Activated T-cell treated with anti-CD3 and anti-CD28 coated beads, Interleukin-2, amount 50 U/mL, for 48 hours (primary cell): ENCODE data around the gene PQBP1.
A peak's percentile ranks its signal among the peaks of the same experiment; 100 is the strongest.

Experiments used
- DNase-seq, 2 experiments: peaks; one replicate each; pipeline ENCODE4 v3.0.0-alpha.2; 2020

Gene PQBP1

GRCh38 chrX:48902135-48902534, 4.4 kb downstream of the PQBP1 start:
- DNase-seq = no peak

GRCh38 chrX:48902776-48903175, 5.0 kb downstream of the PQBP1 start:
- no peak for DNase-seq

GRCh38 chrX:48903290-48903689, 5.6 kb downstream of the PQBP1 start:
- DNase-seq = no peak

- DNase-seq = no peak
Observed at GRCh38 chrX:48904180-48904579, 6.5 kb downstream of the PQBP1 start.

DNA sequence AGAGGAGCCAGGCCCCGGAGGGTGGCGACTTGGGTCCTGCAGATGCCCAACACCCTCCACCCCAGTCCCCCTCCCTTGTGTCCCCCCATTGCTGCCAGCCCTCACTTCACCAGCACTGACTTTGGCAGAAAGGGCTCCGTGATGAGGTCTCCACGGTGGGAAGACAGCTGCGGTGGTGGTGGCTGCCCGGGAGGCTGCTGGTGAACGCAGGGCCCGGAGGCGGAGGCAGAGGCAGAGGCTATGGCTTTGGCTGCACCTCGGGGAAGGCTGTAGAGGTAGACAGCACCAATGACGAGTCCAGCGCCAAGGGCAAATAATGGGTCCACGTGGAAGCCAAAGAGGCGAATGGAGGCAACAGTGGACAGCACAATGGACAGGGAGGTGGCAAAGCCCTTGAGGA, 6.9 kb downstream of the PQBP1 start:
- DNase-seq = no peak

DNA sequence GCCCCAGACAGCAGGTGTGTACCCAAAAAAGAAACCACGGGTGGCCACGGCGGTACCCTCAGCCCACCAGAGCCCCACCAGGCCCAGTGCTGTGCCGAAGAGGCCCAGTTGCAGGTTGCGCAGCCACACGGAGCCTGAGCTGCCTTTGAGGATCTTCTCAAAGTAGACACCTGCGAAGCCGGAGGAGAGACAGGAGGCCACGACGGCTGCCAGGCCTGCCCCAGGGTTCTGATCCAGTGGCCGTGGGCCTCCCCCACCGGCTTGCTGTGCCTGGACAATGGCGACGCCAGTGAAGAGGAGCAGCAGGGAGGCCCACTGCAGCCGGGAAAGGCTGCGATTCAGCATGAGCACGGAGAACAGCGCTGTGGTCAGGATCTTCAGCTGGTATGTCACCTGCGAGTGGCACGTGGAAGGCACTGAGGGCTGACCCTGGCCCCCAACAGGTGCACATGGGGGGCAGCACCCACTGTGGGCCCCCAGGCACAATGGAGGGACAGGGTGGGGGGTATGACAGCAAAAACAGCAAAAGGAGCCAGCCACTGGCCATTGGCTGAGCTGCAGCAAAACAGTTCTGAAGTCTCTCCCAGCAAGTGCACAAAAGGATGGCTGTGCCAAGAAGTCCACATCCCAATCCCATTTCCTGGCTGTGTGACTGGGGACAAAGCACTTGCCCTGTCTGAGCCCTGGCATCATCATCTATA, 7.5 kb downstream of the PQBP1 start:
- no peak for DNase-seq

DNA sequence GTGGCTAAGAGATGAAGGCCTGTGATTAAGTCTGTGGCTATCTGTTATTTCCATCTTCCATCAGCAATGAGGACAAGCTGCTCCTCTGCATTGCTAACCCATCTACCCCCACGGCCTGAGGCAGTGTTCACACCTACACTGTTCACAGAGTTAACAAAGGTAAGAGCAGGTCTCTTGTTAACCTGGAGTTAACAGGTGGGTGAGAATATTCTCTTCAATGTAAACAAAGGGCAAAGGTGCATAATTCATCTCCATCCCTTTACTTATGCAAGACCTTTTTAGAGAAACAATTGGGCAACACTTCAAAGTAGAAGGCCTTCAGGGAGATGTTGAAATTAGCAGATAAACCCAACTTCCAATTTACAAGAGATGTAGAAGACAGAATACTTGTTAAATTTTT, 10.9 kb downstream of the PQBP1 start:
- DNase-seq = no peak

DNA sequence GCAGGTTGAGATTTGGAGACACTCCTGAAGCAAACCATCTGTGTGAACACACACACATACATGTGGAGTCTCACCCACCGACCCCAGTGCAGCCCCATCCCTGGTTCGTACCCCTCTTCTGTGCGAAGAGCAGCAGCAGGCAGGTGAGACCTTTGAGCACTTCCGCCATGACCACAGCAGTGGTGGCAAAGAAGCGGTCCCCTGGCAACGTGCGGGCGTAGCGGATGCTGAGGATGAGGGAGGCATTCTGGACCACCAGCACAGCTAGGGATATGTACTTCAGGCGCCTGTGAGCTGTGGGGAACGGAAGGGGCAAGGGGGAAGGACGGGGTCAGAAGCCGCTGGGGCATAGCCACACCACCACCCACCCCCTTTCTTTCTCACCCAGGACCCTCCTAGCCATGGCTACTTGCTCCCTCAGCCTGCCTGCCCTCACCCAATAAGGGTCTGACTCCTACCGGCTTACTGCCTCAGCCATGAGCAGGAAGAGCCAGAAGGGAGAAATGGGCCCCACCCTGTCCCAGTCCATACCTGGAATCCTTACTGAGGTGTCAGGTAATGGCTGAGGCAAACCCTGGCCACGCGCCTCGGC, 12.1 kb downstream of the PQBP1 start:
- no peak for DNase-seq

DNA sequence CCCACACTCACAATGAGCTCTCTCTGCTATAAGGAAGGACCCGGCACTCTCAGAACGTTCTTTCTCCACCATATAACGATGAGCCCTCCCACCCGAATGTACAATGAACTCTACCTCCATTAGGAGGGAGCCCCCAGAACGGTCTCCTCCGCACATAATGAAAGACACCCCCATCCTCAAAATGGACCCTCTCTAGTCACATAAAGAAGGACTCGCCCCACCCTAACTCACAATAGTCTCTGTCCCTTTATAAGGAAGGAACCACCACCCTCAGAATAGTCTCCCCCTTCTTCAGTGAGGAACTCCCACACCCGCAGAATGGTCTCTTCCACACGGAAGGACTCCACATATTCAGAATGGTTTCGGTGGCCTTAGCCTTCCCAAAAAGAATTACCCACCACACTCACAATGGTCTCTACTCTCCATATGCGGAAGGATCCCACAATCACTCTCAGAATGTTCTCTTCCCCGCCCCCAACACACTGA, 13.2 kb downstream of the PQBP1 start:
- DNase-seq = no peak

DNA sequence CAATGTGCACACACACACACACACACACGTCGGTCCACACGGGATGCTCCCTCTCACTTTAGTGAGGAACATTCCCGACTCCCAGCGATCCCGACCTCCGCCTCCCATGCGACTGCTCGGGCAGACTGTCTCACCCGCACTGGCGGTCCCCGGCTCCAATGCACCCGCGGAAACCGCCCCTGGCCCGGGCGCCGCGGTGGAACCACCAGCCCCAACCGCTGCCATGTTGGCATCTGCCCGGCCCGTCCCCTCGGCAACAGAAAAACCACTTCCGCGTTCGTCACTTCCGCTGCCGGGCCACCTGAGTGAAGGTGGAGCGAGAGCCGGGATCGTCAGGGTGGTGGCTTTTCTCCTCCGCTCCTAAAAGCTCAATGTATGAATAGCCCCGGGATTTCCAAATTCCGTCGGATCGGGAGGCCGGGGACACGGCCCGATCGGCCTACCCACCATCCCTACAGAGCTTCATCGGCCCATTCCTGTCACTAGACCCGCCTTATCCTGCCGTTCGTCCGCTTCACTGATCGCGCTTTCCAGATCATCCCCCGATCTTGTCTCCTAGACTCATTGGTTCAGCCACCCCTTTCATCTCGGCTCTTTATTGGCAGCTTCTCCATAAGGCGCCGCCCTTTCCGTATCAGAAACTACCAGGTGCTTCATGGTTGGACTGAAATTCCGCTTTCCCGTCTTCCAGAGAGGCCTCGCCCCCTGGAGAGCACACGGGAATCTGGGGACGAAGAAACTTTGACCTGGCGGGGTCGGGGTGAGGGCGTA, 13.9 kb downstream of the PQBP1 start, which contains the start of gene SLC35A2:
TSS of gene SLC35A2 (minus strand) at position 235 of the 771 bp plus-strand sequence. CDS start at position 225, 10 bp downstream.
- peak; percentile 92 for DNase-seq

- no peak for DNase-seq
Observed at GRCh38 chrX:48913605-48914366, 16.1 kb downstream of the PQBP1 start.

DNA sequence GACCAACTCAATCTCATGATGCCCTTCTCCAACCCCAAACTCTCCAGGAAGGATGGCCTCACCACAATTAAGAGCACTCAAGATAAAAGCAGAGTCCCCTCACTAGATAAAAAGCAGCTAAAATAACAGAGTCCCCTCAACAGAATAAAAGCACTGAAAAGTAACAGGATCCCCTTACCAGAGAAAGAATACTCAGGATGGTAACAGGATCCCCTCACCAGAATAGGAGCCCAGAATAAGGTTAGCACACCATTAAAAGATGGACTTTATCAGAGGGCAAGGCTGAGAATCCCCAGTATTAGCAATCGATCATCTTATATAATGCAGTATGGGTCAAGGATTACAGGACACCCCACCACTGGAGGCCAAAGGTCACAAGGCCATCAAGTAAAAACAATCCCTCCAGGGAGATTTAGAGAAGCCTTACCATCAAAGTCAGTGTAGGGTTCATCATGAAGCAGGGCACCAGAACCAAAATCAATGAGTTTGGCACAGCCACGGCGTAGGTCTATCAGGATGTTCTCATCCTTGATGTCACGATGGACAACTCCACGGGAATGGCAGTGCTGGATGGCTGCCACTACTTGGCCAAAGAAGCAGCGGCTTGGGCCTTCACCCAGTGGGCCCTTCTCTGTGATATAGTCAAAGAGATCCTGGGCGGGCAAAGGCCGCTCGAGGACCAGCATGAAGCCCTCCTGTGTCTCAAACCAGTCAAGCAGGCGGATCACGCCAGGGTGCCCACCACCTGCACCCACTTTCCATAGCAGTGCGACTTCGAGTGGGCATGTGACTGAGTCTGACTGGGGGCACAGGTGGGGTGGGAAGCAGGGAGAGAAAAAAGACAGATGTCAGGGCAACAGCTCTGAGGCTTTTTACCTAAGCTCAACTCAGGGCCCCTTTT, 17.1 kb downstream of the PQBP1 start:
- no peak for DNase-seq

DNA sequence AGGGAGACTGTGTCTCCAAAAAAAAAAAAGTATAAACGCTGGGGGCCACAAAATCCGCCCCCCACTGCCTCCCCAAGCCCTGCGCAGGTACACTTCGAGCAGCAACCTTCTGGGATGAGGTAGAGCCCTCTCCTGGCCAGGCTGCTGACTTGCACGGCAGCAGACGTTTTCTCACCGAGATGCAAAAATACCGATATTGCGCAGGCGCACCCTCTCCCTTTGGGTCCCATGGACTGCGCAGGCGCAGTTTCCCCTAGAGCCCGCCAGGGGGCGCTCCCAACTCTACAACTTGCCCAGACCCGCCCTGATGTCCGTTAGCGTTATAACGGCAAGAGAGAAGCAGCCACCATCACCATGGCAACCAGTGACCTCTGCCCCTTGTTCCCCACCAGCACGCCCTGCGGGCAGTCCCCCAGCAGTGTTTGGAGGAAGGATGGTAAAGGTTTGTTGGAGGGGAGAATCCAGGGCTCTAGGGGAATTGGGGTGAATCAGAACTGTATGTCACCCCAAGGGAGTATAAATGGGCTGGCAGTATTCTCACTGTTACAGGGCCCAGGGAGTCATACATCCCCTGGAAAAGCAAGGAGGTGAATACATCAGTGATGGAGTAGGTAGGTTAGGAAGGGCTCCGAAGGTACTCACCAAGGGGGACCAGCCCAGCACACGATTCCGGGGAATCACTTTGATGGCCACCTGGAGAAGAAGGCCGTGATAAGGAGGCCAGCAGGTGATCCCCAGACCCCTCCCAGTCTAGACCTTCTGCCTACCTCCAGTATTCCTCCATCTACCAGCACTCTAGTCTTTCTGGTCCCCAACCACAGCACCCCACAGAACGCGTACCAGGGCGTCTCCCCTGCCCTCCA, 19.6 kb downstream of the PQBP1 start:
- peak; percentile 93 to 94 for DNase-seq

DNA sequence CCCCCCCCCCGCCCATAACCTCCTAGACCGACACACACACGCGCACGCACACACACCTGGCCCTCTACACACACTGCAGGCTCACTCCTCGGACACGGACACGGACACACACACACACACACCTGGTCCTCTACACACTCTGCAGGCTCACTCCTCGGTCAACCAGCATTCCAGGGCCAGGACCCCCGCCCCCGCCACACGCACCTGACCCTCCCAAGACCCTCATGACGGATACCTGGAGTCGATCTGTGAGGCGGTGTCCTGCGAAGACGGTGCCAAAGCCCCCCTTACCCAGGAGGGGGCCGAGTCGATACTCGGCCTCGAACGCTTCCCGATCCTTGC, 20.5 kb downstream of the PQBP1 start:
- no peak for DNase-seq

DNA sequence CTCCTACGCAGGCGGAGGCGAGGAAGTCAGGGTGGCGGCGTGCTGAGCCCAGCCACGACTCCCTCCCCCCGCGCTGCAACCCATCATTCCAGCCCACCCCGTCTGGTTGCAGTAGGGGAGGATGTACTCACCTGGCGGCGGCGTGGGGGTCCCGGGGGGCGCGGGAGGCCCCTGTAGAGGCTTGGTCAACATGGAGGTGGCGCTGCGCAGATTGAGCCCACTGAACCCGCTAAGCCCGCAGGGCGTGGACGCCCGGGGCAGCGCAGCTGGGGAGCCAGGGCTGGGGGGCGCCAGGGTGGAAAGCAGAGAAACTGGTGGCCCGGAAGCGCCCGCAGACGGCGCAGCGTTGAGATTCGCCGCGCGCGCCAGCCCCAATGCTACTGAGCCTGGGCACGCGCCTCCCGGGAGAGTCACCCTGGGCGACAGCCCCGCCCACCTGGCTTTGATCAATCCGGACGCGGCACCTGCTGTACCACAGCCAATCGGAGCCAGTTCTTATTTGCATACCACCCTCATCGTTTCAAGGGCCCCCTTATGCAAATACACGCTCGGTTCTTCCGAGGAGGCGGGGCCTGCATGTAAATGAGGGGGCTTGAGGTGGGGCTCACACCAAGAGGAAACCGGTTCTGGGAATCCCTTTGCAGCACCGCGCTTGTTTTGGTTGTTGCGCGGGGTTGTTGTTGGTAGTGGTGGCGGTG, 21.1 kb downstream of the PQBP1 start, which contains the start of gene PIM2:
TSS of gene PIM2 (minus strand) at position 382 of the 698 bp plus-strand sequence. CDS start at position 192, 190 bp downstream.
- peak; percentile 90 to 91 for DNase-seq

- peak in 1 of 2 experiments; percentile 69 for DNase-seq
Observed at GRCh38 chrX:48919360-48919841, 21.7 kb downstream of the PQBP1 start.

DNA sequence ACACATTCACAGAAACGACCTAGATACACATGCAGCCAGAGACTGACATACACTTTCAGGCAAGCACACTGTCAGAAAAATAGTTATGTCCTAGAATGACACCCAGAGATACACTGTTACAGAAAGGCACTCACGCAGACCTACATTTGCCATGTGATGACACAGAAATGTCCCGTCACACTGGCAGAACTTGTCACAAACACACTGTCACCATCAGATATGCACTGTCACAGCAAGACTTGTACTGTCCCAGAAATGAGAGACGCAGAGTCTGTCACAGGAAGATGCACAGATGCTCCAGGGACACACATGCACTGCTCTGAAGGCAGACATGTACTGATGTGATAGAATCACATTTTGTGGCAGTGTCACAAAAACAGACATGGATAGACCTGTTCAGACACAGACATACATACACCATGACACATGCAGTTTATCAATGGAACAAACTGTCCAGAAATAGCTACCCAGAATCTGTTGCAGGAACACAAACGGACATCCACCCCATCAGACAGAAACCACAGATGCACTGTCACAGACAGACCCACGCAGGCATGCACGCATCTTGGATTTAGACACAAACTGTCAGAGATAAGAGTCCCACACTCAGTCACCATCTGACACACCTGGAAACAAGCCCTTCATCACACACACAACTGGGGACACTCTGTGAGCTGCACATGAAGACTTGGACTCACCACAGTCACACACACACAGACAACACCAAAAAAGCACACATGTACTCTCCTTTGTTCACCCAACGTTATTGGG, 22.4 kb downstream of the PQBP1 start:
- DNase-seq = peak; percentile 51 to 60

DNA sequence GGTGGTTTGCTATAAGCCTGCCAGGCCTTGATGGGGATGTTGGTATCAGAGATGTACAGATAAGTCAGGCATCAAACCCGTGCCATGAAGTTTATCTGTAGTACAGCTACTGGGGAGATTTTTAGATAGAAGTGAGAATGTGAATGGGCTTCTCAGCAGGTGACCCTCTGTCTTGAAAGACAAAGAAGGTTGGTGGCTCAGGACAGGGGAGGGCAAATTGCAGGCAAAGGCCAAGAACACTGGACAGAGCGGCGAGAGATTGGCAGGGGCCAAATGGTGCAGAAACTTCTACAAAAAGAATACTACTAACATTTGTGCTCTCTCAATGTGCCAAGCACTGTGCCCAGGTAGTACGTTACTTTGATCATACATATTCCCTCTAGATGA, 23.0 kb downstream of the PQBP1 start:
- DNase-seq = no peak

DNA sequence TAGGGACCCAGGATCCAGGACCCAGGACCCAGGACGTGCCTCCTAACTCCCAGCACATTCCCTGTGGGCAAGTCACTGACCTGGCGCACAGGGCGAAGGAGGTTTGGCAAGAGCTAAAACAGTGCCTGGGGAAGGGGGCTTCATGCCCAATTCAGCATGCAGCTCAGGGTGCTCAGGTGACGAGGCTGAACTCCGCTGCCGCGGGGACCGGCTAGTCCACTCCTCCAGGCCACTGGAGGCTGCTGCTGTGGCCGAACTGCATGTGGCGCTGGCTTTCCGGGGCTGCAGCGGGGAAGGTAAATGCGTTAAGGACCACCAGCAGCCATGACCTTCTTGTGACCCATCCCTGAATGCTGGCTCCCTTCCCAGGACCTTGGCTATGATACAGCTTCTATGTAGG, 26.0 kb downstream of the PQBP1 start:
- DNase-seq = no peak
